Right ventricle myocardium superior (tissue), 1 donor: ENCODE data around the gene PRKAG1. TPM values are rescaled to one million over a fixed set of nuclear protein-coding genes. Genes with fewer than 3 reads are reported as not detected.

ENCODE experiments used
- ATAC-seq: fragments of 200-7000 bp; cut with Tn5 transposase; one replicate; pipeline ENCODE4 v1.9.1; 2020; ENCODE audit warnings: mild to moderate bottlenecking; ENCODE audit not compliant: poor library complexity
- DNase-seq: peaks from one replicate; pipeline ENCODE4 v3.0.0-alpha.2; 2020
- intact Hi-C: fragments of 100-400 bp; cut with DNase I; formaldehyde crosslinking; loops from one replicate; pipeline ENCODE4 v1.11.2; 2022
- total RNA-seq: library from RNA; stranded (reverse); fragmentation: NEBNext Ultra II Directional; extraction: Animal tissue kit (Norgen Biotek cat#: 25700); gene quantifications from one replicate; pipeline ENCODE4 v1.2.1, GENCODE V29; 2021
- donor health status: DM: no; HTN: yes; CAD: no; lungs with severe emphysema.

PRKAG1 gene
- total RNA-seq, 1 donor from 2014 or later: 92.8 TPM

- peak; percentile 98 for ATAC-seq
Measured at GRCh38 chr12:48957141-48958048, 61.2 kb downstream of the PRKAG1 start, which contains the start of gene ARF3. Gene ARF3 (minus strand): TSS chr12:48957487. CDS start chr12:48941095, 16,392 bp downstream.

GRCh38 chr12:48956279-48957140 lies 62.1 kb downstream of the PRKAG1 start:
- ATAC-seq (peak; percentile 89), DNase-seq (peak; percentile 89)
- intact Hi-C loops: no loop called here

More at GRCh38 chr12:48957141-48958048, 61.2 kb downstream of the PRKAG1 start, which contains the start of gene ARF3:
- intact Hi-C loops: no loop called here
- peak; percentile 96 for DNase-seq

GRCh38 chr12:48954841-48955501 lies 63.6 kb downstream of the PRKAG1 start:
- no peak for ATAC-seq
- no peak for DNase-seq
- intact Hi-C loops: no loop called here

- intact Hi-C loops: no loop called here
- ATAC-seq: no peak
Measured at GRCh38 chr12:48954061-48954460, 64.5 kb downstream of the PRKAG1 start.

GRCh38 chr12:48952691-48953090 lies 65.9 kb downstream of the PRKAG1 start:
- intact Hi-C loops: no loop called here
- no peak for DNase-seq
- no peak for ATAC-seq

More at GRCh38 chr12:48954061-48954460, 64.5 kb downstream of the PRKAG1 start:
- DNase-seq: no peak

Other genes starting within 250 kb of the PRKAG1 start
- 52.1 TPM for gene ADCY6, start 229.7 kb downstream of the PRKAG1 start, total RNA-seq
- gene CACNB3, start 200.3 kb downstream of the PRKAG1 start, total RNA-seq: 5.9 TPM
- 32.4 TPM for gene DDX23, start 166.6 kb downstream of the PRKAG1 start, total RNA-seq
- 0.11 TPM for gene RND1, start 152.9 kb downstream of the PRKAG1 start, total RNA-seq
- gene FKBP11, start 93.3 kb downstream of the PRKAG1 start, total RNA-seq: 3.4 TPM
- 43.7 TPM for gene ARF3, start 61.3 kb downstream of the PRKAG1 start, total RNA-seq
- 0.40 TPM for gene WNT10B, start 47.0 kb downstream of the PRKAG1 start, total RNA-seq
- not detected for gene WNT1, start 40.5 kb downstream of the PRKAG1 start, total RNA-seq
- 0.78 TPM for gene DDN, start 19.4 kb downstream of the PRKAG1 start, total RNA-seq
- gene KMT2D, start 42.0 kb upstream of the PRKAG1 start, total RNA-seq: 38.1 TPM
- gene RHEBL1, start 51.2 kb upstream of the PRKAG1 start, total RNA-seq: 0.48 TPM
- 0.32 TPM for gene DHH, start 76.0 kb upstream of the PRKAG1 start, total RNA-seq
- 30.0 TPM for gene LMBR1L, start 92.1 kb upstream of the PRKAG1 start, total RNA-seq
- 333 TPM for gene TUBA1B, start 112.6 kb upstream of the PRKAG1 start, total RNA-seq
- gene TUBA1A, start 170.3 kb upstream of the PRKAG1 start, total RNA-seq: 88.1 TPM
- gene TUBA1C, start 246.3 kb upstream of the PRKAG1 start, total RNA-seq: 50.9 TPM